Nephron (organoid): Measurements from ENCODE around the gene QDPR.

ENCODE experiments used
- H3K27ac Mint-ChIP-seq, 3 experiments: 2 replicates each; pipeline ENCODE4 v1.8.0; 2020; ENCODE audit warnings: mixed read lengths in 3 of 3, mild to moderate bottlenecking in 2 of 3, moderate library complexity in 1 of 3
- H3K27me3 Mint-ChIP-seq: 2 replicates; pipeline ENCODE4 v1.8.0; 2021; ENCODE audit warnings: low read depth, mild to moderate bottlenecking, moderate library complexity, mixed read lengths
- H3K36me3 Mint-ChIP-seq: 2 replicates; pipeline ENCODE4 v1.8.0; 2020; ENCODE audit warnings: low read depth, mixed read lengths
- H3K4me1 Mint-ChIP-seq: 2 replicates; pipeline ENCODE4 v1.8.0; 2020; ENCODE audit warnings: mixed read lengths
- H3K4me3 Mint-ChIP-seq, 3 experiments: 2 replicates each; pipeline ENCODE4 v1.8.0; 2020; ENCODE audit warnings: mild to moderate bottlenecking in 3 of 3, mixed read lengths in 3 of 3, moderate library complexity in 2 of 3
- H3K9me3 Mint-ChIP-seq: 2 replicates; pipeline ENCODE4 v1.8.0; 2020; ENCODE audit warnings: mixed read lengths
- TF ChIP-seq, protein P1 (sequence below), 3 experiments: fragments of 200-600 bp; sonication (generic); IDR thresholded peaks; one replicate each; pipeline ENCODE4 v1.5.0; 2021; ENCODE audit warnings: antibody characterized with exemption in 3 of 3; ENCODE audit not compliant: unreplicated experiment in 3 of 3

The QDPR gene

GRCh38 chr4:17557880-17558279 is 46.0 kb upstream of the QDPR start:
- no peaks in the 10 kb centered on the region for H3K36me3 Mint-ChIP-seq
- H3K9me3 Mint-ChIP-seq = no peaks in the 10 kb centered on the region
- H3K27me3 Mint-ChIP-seq = peaks cover 3% of the 10 kb centered on the region
- no peaks in the 10 kb centered on the region for H3K4me1 Mint-ChIP-seq
- TF ChIP-seq, protein P1, sequence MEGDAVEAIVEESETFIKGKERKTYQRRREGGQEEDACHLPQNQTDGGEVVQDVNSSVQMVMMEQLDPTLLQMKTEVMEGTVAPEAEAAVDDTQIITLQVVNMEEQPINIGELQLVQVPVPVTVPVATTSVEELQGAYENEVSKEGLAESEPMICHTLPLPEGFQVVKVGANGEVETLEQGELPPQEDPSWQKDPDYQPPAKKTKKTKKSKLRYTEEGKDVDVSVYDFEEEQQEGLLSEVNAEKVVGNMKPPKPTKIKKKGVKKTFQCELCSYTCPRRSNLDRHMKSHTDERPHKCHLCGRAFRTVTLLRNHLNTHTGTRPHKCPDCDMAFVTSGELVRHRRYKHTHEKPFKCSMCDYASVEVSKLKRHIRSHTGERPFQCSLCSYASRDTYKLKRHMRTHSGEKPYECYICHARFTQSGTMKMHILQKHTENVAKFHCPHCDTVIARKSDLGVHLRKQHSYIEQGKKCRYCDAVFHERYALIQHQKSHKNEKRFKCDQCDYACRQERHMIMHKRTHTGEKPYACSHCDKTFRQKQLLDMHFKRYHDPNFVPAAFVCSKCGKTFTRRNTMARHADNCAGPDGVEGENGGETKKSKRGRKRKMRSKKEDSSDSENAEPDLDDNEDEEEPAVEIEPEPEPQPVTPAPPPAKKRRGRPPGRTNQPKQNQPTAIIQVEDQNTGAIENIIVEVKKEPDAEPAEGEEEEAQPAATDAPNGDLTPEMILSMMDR (IDR thresholded peaks at IDR 0.05; ENCODE audit: unreplicated experiment in 3 of 3) = no peak
- H3K4me3 Mint-ChIP-seq = no peak overlapping the region
- no peak overlapping the region for H3K27ac Mint-ChIP-seq

GRCh38 chr4:17556498-17556897 is 44.6 kb upstream of the QDPR start:
- Mint-ChIP-seq H3K4me3 (no peak overlapping the region), H3K27ac (no peak overlapping the region), H3K36me3 (no peaks in the 10 kb centered on the region), H3K27me3 (peaks cover 3% of the 10 kb centered on the region), H3K9me3 (no peaks in the 10 kb centered on the region), H3K4me1 (no peaks in the 10 kb centered on the region)
- TF ChIP-seq, protein P1 (IDR thresholded peaks at IDR 0.05; ENCODE audit: unreplicated experiment in 3 of 3) = no peak

DNA sequence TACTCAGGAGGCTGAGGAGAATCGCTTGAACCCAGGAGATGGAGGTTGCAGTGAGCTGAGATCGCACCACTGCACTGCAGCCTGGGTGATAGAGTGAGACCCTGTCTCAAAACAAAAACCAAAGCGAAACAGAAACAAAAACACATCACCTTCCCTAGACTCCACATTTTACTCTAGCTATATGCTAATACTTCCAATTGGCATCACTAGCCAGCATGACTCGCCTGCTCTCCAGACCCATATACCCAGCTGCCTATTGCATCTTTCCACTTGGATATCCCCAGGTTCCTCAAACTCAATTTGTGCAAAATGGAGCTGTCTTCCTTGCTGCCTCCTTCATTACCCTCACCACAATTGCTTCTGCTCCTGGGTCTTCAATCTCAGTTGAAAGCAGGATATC is 42.7 kb upstream of the QDPR start:
- Mint-ChIP-seq H3K9me3 (no peaks in the 10 kb centered on the region), H3K27ac (no peak overlapping the region), H3K36me3 (no peaks in the 10 kb centered on the region), H3K27me3 (peaks cover 3% of the 10 kb centered on the region), H3K4me1 (no peaks in the 10 kb centered on the region), H3K4me3 (no peak overlapping the region)
- TF ChIP-seq, protein P1 (IDR thresholded peaks at IDR 0.05; ENCODE audit: unreplicated experiment in 3 of 3) = no peak

- TF ChIP-seq, protein P1 (IDR thresholded peaks at IDR 0.05; ENCODE audit: unreplicated experiment in 3 of 3) = no peak
- H3K27ac Mint-ChIP-seq = no peak overlapping the region
- no peaks in the 10 kb centered on the region for H3K9me3 Mint-ChIP-seq
- no peaks in the 10 kb centered on the region for H3K4me1 Mint-ChIP-seq
- H3K27me3 Mint-ChIP-seq = peaks cover 3% of the 10 kb centered on the region
- H3K36me3 Mint-ChIP-seq = no peaks in the 10 kb centered on the region
- no peak overlapping the region for H3K4me3 Mint-ChIP-seq
Measured at GRCh38 chr4:17552427-17552826, 40.5 kb upstream of the QDPR start.

DNA sequence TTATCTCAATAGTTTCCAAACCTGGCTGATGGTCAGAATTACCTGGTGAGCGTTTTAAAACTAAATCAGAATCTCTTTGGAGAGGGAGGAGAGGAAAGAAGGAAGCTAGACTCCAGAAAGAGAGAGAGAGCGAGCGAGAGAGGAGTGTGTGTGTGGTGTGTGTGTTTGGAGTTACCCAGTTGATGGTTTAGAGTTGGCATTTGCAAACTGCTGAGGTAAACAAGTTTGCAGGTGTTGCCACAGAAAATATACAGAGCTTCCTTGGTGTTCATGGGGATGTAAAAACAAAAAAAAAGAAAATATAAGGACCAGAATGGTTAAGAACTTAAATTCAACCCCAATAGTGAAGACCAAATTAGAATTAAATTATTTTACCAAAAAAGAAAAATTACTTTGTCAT is 38.7 kb upstream of the QDPR start:
- H3K4me3 Mint-ChIP-seq = no peak overlapping the region

DNA sequence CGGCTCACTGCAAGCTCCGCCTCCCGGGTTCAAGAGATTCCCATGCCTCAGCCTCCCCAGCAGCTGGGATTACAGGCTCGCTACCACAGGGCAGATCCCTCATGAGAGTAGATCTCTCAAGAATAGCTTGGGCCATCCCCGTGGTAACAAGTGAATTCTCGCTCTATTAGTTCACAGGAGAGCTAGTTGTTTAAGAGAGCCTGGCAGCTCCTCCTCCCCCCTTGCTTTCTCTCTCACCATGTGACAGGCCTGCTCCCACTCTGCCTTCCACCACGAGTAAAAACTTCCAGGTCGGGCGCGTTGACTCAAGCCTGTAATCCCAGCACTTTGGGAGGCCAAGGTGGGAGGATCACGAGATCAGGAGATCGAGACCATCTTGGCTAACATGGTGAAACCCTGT is 34.8 kb upstream of the QDPR start:
- Mint-ChIP-seq H3K27ac (no peak overlapping the region), H3K36me3 (no peaks in the 10 kb centered on the region), H3K27me3 (peaks cover 3% of the 10 kb centered on the region), H3K9me3 (no peaks in the 10 kb centered on the region), H3K4me1 (no peaks in the 10 kb centered on the region), H3K4me3 (no peak overlapping the region)
- TF ChIP-seq, protein P1 (IDR thresholded peaks at IDR 0.05; ENCODE audit: unreplicated experiment in 3 of 3) = no peak

More for the DNA sequence above, 38.7 kb upstream of the QDPR start:
- no peaks in the 10 kb centered on the region for H3K36me3 Mint-ChIP-seq
- peaks cover 3% of the 10 kb centered on the region for H3K27me3 Mint-ChIP-seq
- TF ChIP-seq, protein P1 (IDR thresholded peaks at IDR 0.05; ENCODE audit: unreplicated experiment in 3 of 3) = no peak
- no peak overlapping the region for H3K27ac Mint-ChIP-seq
- H3K9me3 Mint-ChIP-seq = no peaks in the 10 kb centered on the region
- no peaks in the 10 kb centered on the region for H3K4me1 Mint-ChIP-seq
